ENCODE results near the gene ZMPSTE24.
A peak's percentile ranks its signal among the peaks of the same experiment; 100 is the strongest.
"Not testable (repeated sequence)": the region's sequence is repeated elsewhere in the genome, so short reads cannot be mapped to it uniquely, and the experiment has no call there.

ZMPSTE24 gene

GRCh38 chr1:40331403-40331802, 73.4 kb downstream of the ZMPSTE24 start:
- not testable (repeated sequence) for DNase-seq

- DNase-seq = no peak
Observed at GRCh38 chr1:40332695-40333094, 74.7 kb downstream of the ZMPSTE24 start.

GRCh38 chr1:40337443-40337842, 79.4 kb downstream of the ZMPSTE24 start:
- no peak for DNase-seq

GRCh38 chr1:40338745-40339419, 80.8 kb downstream of the ZMPSTE24 start:
- DNase-seq = peak; percentile 96

GRCh38 chr1:40339420-40340323, 81.6 kb downstream of the ZMPSTE24 start:
- no peak for DNase-seq

- DNase-seq = no peak
Observed at GRCh38 chr1:40341491-40342380, 83.7 kb downstream of the ZMPSTE24 start.

- not testable (repeated sequence) for DNase-seq
Observed at GRCh38 chr1:40342381-40342717, 84.3 kb downstream of the ZMPSTE24 start.
